IMR-90 (cell line): ENCODE results near the gene LBP. TPM values are rescaled to one million over a fixed set of nuclear protein-coding genes. Genes with fewer than 3 reads are reported as not detected.

Experiments
- ATAC-seq: fragments of 200-7000 bp; cut with Tn5 transposase; 2 replicates; pipeline ENCODE4 v1.9.1; 2020; ENCODE audit warnings: low read depth, mild to moderate bottlenecking, moderate library complexity
- BruUV-seq: library from RNA; stranded (reverse); fragments of 400-500 nt; replicated peaks from 2 replicates; lab custom pipeline; 2021; lab: Mats Ljungman, UMichigan
- CTCF ChIA-PET: fragments of 300-600 bp; formaldehyde crosslinking; extraction: SDS; loops from one replicate; lab custom pipeline; 2021; ENCODE audit warnings: antibody characterized with exemption; lab: Yijun Ruan, JAX
- POLR2A ChIA-PET: fragments of 300-600 bp; sonication (Branson Sonifier 250); formaldehyde crosslinking; loops from one replicate; lab custom pipeline; 2022; ENCODE audit warnings: antibody characterized with exemption; ENCODE audit not compliant: unreplicated experiment; lab: Charles Lee
- DNase-seq: peaks from one replicate; pipeline ENCODE4 v3.0.0; 2013
- H2AFZ ChIP-seq: replicated peaks from 2 replicates; pipeline ENCODE3; 2013; ENCODE audit warnings: low read length, mild to moderate bottlenecking; ENCODE audit not compliant: poor library complexity
- H2AK5ac ChIP-seq: 2 replicates; pipeline ENCODE4 v1.6.1; 2013; ENCODE audit warnings: low read depth, low read length, inconsistent platforms
- H2AK9ac ChIP-seq: replicated peaks from 2 replicates; pipeline ENCODE3; 2013; ENCODE audit warnings: mild to moderate bottlenecking, low read depth, low read length, moderate library complexity; ENCODE audit not compliant: poor library complexity
- H2BK120ac ChIP-seq: 2 replicates; pipeline ENCODE4 v1.6.1; 2013; ENCODE audit warnings: low read depth, low read length, inconsistent platforms
- H2BK15ac ChIP-seq: 3 replicates; pipeline ENCODE4 v1.6.1; 2013; ENCODE audit warnings: low read depth, low read length, inconsistent platforms
- H2BK20ac ChIP-seq: 2 replicates; pipeline ENCODE4 v1.6.1; 2013; ENCODE audit warnings: low read depth, mild to moderate bottlenecking, inconsistent platforms, low read length, moderate library complexity
- H2BK5ac ChIP-seq: 2 replicates; pipeline ENCODE4 v1.6.1; 2013; ENCODE audit warnings: mild to moderate bottlenecking, low read depth, low read length, inconsistent platforms; ENCODE audit not compliant: poor library complexity, severe bottlenecking
- H3K14ac ChIP-seq: replicated peaks from 2 replicates; pipeline ENCODE4 v1.6.1; 2013; ENCODE audit warnings: low read depth, low read length, inconsistent platforms
- H3K18ac ChIP-seq: 2 replicates; pipeline ENCODE4 v1.6.1; 2013; ENCODE audit warnings: low read depth, low read length, control low read depth
- H3K23ac ChIP-seq: 2 replicates; pipeline ENCODE4 v1.6.1; 2013; ENCODE audit warnings: low read depth, low read length, inconsistent platforms
- H3K27ac ChIP-seq: 2 replicates; pipeline ENCODE4 v1.5.1; 2013; ENCODE audit warnings: mild to moderate bottlenecking, control low read depth, low read length; ENCODE audit not compliant: insufficient read depth
- H3K27me3 ChIP-seq: 2 replicates; pipeline ENCODE4 v1.6.1; 2013; ENCODE audit warnings: low read length; ENCODE audit not compliant: control insufficient read depth, insufficient read depth
- H3K36me3 ChIP-seq: 2 replicates; pipeline ENCODE4 v1.6.1; 2013; ENCODE audit warnings: low read length, mixed read lengths; ENCODE audit not compliant: control insufficient read depth, insufficient read depth
- H3K4ac ChIP-seq: 2 replicates; pipeline ENCODE4 v1.6.1; 2013; ENCODE audit warnings: low read depth, low read length, inconsistent platforms
- H3K4me1 ChIP-seq: 2 replicates; pipeline ENCODE4 v1.6.1; 2013; ENCODE audit warnings: low read length, mixed read lengths; ENCODE audit not compliant: control insufficient read depth, insufficient read depth
- H3K4me2 ChIP-seq: 2 replicates; pipeline ENCODE4 v1.6.1; 2013; ENCODE audit warnings: low read depth, mild to moderate bottlenecking, control low read depth, low read length, moderate library complexity
- H3K4me3 ChIP-seq: 2 replicates; pipeline ENCODE4 v1.5.1; 2013; ENCODE audit warnings: low read depth, mild to moderate bottlenecking, control low read depth, low read length, moderate library complexity; ENCODE audit not compliant: insufficient read depth
- H3K56ac ChIP-seq: 2 replicates; pipeline ENCODE4 v1.6.1; 2013; ENCODE audit warnings: low read length, inconsistent platforms; ENCODE audit not compliant: insufficient read depth; ENCODE audit errors: extremely low read depth
- H3K79me1 ChIP-seq, 2 experiments: 2 replicates each; pipeline ENCODE4 v1.6.1; 2013; ENCODE audit warnings: low read length in 2 of 2, inconsistent platforms in 1 of 2, low read depth in 1 of 2
- H3K9ac ChIP-seq: 2 replicates; pipeline ENCODE4 v1.6.1; 2013; ENCODE audit warnings: low read depth, low read length, control low read depth
- H3K9me1 ChIP-seq: 2 replicates; pipeline ENCODE4 v1.6.1; 2013; ENCODE audit warnings: low read length, inconsistent platforms; ENCODE audit not compliant: insufficient read depth
- H3K9me3 ChIP-seq: 2 replicates; pipeline ENCODE4 v1.6.1; 2013; ENCODE audit warnings: low read length; ENCODE audit not compliant: control insufficient read depth, insufficient read depth
- H4K20me1 ChIP-seq: 2 replicates; pipeline ENCODE4 v1.6.1; 2013; ENCODE audit warnings: low read length, inconsistent platforms; ENCODE audit not compliant: insufficient read depth
- H4K5ac ChIP-seq: 2 replicates; pipeline ENCODE4 v1.6.1; 2013; ENCODE audit warnings: mild to moderate bottlenecking, low read depth, low read length, control low read depth
- H4K8ac ChIP-seq, 2 experiments: 2 replicates each; pipeline ENCODE4 v1.6.1; 2013; ENCODE audit warnings: low read depth in 2 of 2, low read length in 2 of 2, control low read depth in 1 of 2, inconsistent platforms in 1 of 2
- H4K91ac ChIP-seq: 2 replicates; pipeline ENCODE4 v1.6.1; 2013; ENCODE audit warnings: low read depth, low read length, inconsistent platforms; ENCODE audit not compliant: insufficient read depth
- MAZ ChIP-seq: IDR thresholded peaks from 2 replicates; pipeline ENCODE4 v1.6.1; 2012; ENCODE audit warnings: low read depth, mild to moderate bottlenecking, low read length, improper control_type of control experiment, moderate library complexity, borderline replicate concordance
- NFE2L2 ChIP-seq: fragments of 150-350 bp; IDR thresholded peaks from 2 replicates; pipeline ENCODE4 v1.6.1; 2016; ENCODE audit warnings: low read depth, mild to moderate bottlenecking, low read length
- POLR2A ChIP-seq: IDR thresholded peaks from 2 replicates; pipeline ENCODE4 v1.6.1; 2012; ENCODE audit warnings: mild to moderate bottlenecking, low read depth, low read length
- RAD21 ChIP-seq: IDR thresholded peaks from 2 replicates; pipeline ENCODE4 v1.6.1; 2012; ENCODE audit warnings: low read length, improper control_type of control experiment
- SMC3 ChIP-seq: fragments of 150-350 bp; IDR thresholded peaks from 2 replicates; pipeline ENCODE4 v1.6.1; 2016; ENCODE audit warnings: low read depth, mild to moderate bottlenecking, antibody characterized with exemption, low read length, moderate library complexity
- USF2 ChIP-seq: fragments of 150-350 bp; IDR thresholded peaks from 2 replicates; pipeline ENCODE4 v1.6.1; 2017; ENCODE audit warnings: mild to moderate bottlenecking, antibody characterized with exemption, low read length, low read depth
- WGBS, 2 experiments: methylation state at CpG; one replicate each; pipeline versions ENCODE4 v1.1.5 to v1.1.7; 2013; ENCODE audit warnings: missing lambda C conversion rate in 2 of 2; ENCODE audit not compliant: insufficient read length in 1 of 2; ENCODE audit errors: extremely low coverage in 2 of 2; 5-methylcytosine and 5-hydroxymethylcytosine counted together
- dilution Hi-C: fragments of 300-500 bp; cut with HindIII; formaldehyde crosslinking; loops from one replicate; pipeline ENCODE4 v1.14.3; 2018; ENCODE audit warnings: low sequenced_read_pairs; ENCODE audit not compliant: unreplicated experiment
- in situ Hi-C: fragments of 300-500 bp; cut with MboI; formaldehyde crosslinking; loops from 3 replicates; pipeline ENCODE4 v1.14.3; 2019; ENCODE audit warnings: low sequenced_read_pairs, inconsistent platforms, mixed read lengths
- intact Hi-C: fragments of 100-400 bp; cut with micrococcal nuclease; formaldehyde crosslinking; loops from 2 replicates; pipeline ENCODE4 v1.10.0; 2022
- polyA plus RNA-seq, 3 experiments: library from polyadenylated mRNA; depleted of rRNA; stranded (reverse); fragments of >200 nt; gene quantifications; 2 replicates each; pipeline ENCODE4 v1.2.3, GENCODE V29; 2012; ENCODE audit warnings: low replicate concordance in 1 of 3
- total RNA-seq: library from RNA; depleted of rRNA; stranded (reverse); fragments of >200 nt; gene quantifications from 2 replicates; pipeline ENCODE4 v1.2.3, GENCODE V29; 2012
- TF ChIP-seq, protein P1 (sequence below): conservative IDR thresholded peaks from 2 replicates; pipeline ENCODE4 v1.5.1; 2012; ENCODE audit warnings: mild to moderate bottlenecking, low read depth, low read length, improper control_type of control experiment

LBP gene
- total and polyA plus RNA-seq, 2 of the 4 experiments (the other 2 are of a cell fraction): not detected

GRCh38 chr20:38358556-38358955 lies 12.3 kb downstream of the LBP start:
- Histone ChIP-seq H2AK5ac (no peak overlapping the region), H3K9me3 (no peaks in the 10 kb centered on the region), H3K4me2 (no peak overlapping the region), H2AK9ac (no peak overlapping the region), H3K27me3 (peaks cover 6% of the 10 kb centered on the region), H3K4ac (no peak overlapping the region), H3K9ac (no peak overlapping the region), H3K36me3 (no peaks in the 10 kb centered on the region), H4K91ac (no peak overlapping the region), H3K27ac (no peak overlapping the region), H2BK120ac (no peak overlapping the region), H3K79me1 (no peaks in the 10 kb centered on the region), H4K8ac (no peak overlapping the region), H2BK20ac (no peak overlapping the region), H3K23ac (no peak overlapping the region), H4K20me1 (no peaks in the 10 kb centered on the region), H3K4me3 (no peak overlapping the region), H4K5ac (no peak overlapping the region), H3K14ac (no peak overlapping the region), H3K18ac (no peak overlapping the region), H3K4me1 (no peaks in the 10 kb centered on the region), H3K56ac (no peak overlapping the region), H3K9me1 (no peaks in the 10 kb centered on the region; the same call in 1 of the 2 replicates), H2BK5ac (no peak overlapping the region), H2AFZ (no peak overlapping the region), H2BK15ac (no peak overlapping the region)
- dilution Hi-C loops (no loop called here), intact Hi-C loops (no loop called here), in situ Hi-C loops (no loop called here)
- BruUV-seq: no TSS peak
- no peak for TF ChIP-seq RAD21
- TF ChIP-seq MAZ: no peak
- no peak for TF ChIP-seq POLR2A
- TF ChIP-seq USF2: no peak
- no peak for TF ChIP-seq SMC3
- TF ChIP-seq NFE2L2: no peak
- TF ChIP-seq, protein P1, sequence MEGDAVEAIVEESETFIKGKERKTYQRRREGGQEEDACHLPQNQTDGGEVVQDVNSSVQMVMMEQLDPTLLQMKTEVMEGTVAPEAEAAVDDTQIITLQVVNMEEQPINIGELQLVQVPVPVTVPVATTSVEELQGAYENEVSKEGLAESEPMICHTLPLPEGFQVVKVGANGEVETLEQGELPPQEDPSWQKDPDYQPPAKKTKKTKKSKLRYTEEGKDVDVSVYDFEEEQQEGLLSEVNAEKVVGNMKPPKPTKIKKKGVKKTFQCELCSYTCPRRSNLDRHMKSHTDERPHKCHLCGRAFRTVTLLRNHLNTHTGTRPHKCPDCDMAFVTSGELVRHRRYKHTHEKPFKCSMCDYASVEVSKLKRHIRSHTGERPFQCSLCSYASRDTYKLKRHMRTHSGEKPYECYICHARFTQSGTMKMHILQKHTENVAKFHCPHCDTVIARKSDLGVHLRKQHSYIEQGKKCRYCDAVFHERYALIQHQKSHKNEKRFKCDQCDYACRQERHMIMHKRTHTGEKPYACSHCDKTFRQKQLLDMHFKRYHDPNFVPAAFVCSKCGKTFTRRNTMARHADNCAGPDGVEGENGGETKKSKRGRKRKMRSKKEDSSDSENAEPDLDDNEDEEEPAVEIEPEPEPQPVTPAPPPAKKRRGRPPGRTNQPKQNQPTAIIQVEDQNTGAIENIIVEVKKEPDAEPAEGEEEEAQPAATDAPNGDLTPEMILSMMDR: no peak
- ChIA-PET POLR2A (no interaction called here), CTCF (interaction anchor here (1.8 kb wide), 1 partner anchor 39 kb away, joined by 3 read pairs; no protein-coding TSS in a partner anchor)
- no peak for DNase-seq
- ATAC-seq: no peak
- no CpG with 5 or more reads among the region's 7 CpGs for WGBS, 2 experiments
